Neural progenitor cell (in vitro differentiated cells): ENCODE data around the gene ELOVL6.

Source experiments
- CTCF ChIP-seq: fragments of 200-600 bp; sonication (generic); IDR thresholded peaks from 2 replicates; pipeline ENCODE4 v1.5.1; 2017; ENCODE audit warnings: antibody characterized with exemption, mild to moderate bottlenecking
- EZH2 ChIP-seq: fragments of 200-600 bp; sonication (generic); IDR thresholded peaks from 2 replicates; pipeline ENCODE4 v1.6.1; 2017; ENCODE audit warnings: antibody characterized with exemption, mild to moderate bottlenecking, moderate library complexity

- TF ChIP-seq CTCF (no peak), EZH2 (no peak)
These were observed 105.8 kb downstream of the ELOVL6 start for GRCh38 chr4:110092646-110093045.
